Lower lobe of right lung (tissue), 2 donors: Measurements from ENCODE around the gene RALA. TPM values are rescaled to one million over a fixed set of nuclear protein-coding genes. Genes with fewer than 3 reads are reported as not detected.

Experiments used
- ATAC-seq, 2 donors: fragments of 200-7000 bp; cut with Tn5 transposase; one replicate each; pipeline ENCODE4 v1.9.1; 2020 to 2022; ENCODE audit warnings: mild to moderate bottlenecking in 2 of 2, moderate library complexity in 2 of 2
- DNase-seq: peaks from one replicate; pipeline ENCODE4 v3.0.0-alpha.2; 2020
- H3K27ac ChIP-seq: fragments of 200-600 bp; one replicate; pipeline ENCODE4 v1.8.0; 2022
- H3K27me3 ChIP-seq: fragments of 200-600 bp; one replicate; pipeline ENCODE4 v1.8.0; 2022; ENCODE audit warnings: low read depth
- H3K36me3 ChIP-seq: fragments of 200-600 bp; one replicate; pipeline ENCODE4 v1.8.0; 2022; ENCODE audit warnings: mild to moderate bottlenecking
- H3K4me1 ChIP-seq: fragments of 200-600 bp; one replicate; pipeline ENCODE4 v1.8.0; 2022
- H3K4me3 ChIP-seq: fragments of 200-600 bp; one replicate; pipeline ENCODE4 v1.8.0; 2022; ENCODE audit warnings: mild to moderate bottlenecking
- H3K9me3 ChIP-seq: fragments of 200-600 bp; one replicate; pipeline ENCODE4 v1.8.0; 2022
- CTCF ChIP-seq: fragments of 200-600 bp; IDR thresholded peaks from one replicate; pipeline ENCODE4 v1.8.0; 2022; ENCODE audit warnings: antibody characterized with exemption, mild to moderate bottlenecking
- intact Hi-C: fragments of 100-400 bp; cut with DNase I; formaldehyde crosslinking; loops from one replicate; pipeline ENCODE4 v1.11.0; 2022
- total RNA-seq: library from RNA; stranded (reverse); fragmentation: NEBNext Ultra II Directional; extraction: Animal tissue kit (Norgen Biotek cat#: 25700); gene quantifications from one replicate; pipeline ENCODE4 v1.2.1, GENCODE V29; 2021
- donor health status: DM: no; HTN: yes; CAD: no; lungs with severe emphysema.

Gene RALA
- total RNA-seq, 1 donor from 2014 or later, result 48.0 TPM

- no peak overlapping the region for H3K4me3 ChIP-seq
- no peaks in the 10 kb centered on the region for H3K27me3 ChIP-seq
- DNase-seq (no peak), ATAC-seq (peak; percentile 29 to 44)
- peaks cover 6% of the 10 kb centered on the region for H3K4me1 ChIP-seq
- intact Hi-C loops, result no loop called here
- TF ChIP-seq CTCF, result no peak
- H3K9me3 ChIP-seq, result no peaks in the 10 kb centered on the region
- no peaks in the 10 kb centered on the region for H3K36me3 ChIP-seq
- no peak overlapping the region for H3K27ac ChIP-seq
Observed at GRCh38 chr7:39727231-39728012, 104.0 kb downstream of the RALA start.

- Histone ChIP-seq H3K27ac (peak overlapping the region; percentile 88), H3K27me3 (no peaks in the 10 kb centered on the region), H3K36me3 (no peaks in the 10 kb centered on the region), H3K9me3 (no peaks in the 10 kb centered on the region), H3K4me1 (peaks cover 36% of the 10 kb centered on the region), H3K4me3 (peak overlapping the region; percentile 68)
- DNase-seq (peak; percentile 96), ATAC-seq (peak; percentile 96 to 97)
- intact Hi-C loops, result no loop called here
- no peak for TF ChIP-seq CTCF
Observed at GRCh38 chr7:39732837-39733804, 109.7 kb downstream of the RALA start.

- Histone ChIP-seq H3K36me3 (no peaks in the 10 kb centered on the region), H3K4me1 (peaks cover 36% of the 10 kb centered on the region), H3K4me3 (peak overlapping the region; percentile 68), H3K9me3 (no peaks in the 10 kb centered on the region), H3K27ac (peak overlapping the region; percentile 88), H3K27me3 (no peaks in the 10 kb centered on the region)
- intact Hi-C loops, result no loop called here
- ATAC-seq, result peak in 1 of 2 donors; percentile 4
- TF ChIP-seq CTCF, result no peak
- no peak for DNase-seq
Observed at GRCh38 chr7:39733881-39734632, 110.7 kb downstream of the RALA start.

- no peaks in the 10 kb centered on the region for H3K27me3 ChIP-seq
- DNase-seq, result no peak
- H3K4me3 ChIP-seq, result peak overlapping the region; percentile 68
- no peaks in the 10 kb centered on the region for H3K36me3 ChIP-seq
- no peak for TF ChIP-seq CTCF
- H3K4me1 ChIP-seq, result peaks cover 36% of the 10 kb centered on the region
- no peaks in the 10 kb centered on the region for H3K9me3 ChIP-seq
- ATAC-seq, result no peak
- intact Hi-C loops, result no loop called here
- H3K27ac ChIP-seq, result peak overlapping the region; percentile 88
Observed at GRCh38 chr7:39734633-39735004, 111.2 kb downstream of the RALA start.

GRCh38 chr7:39735903-39736302 is 112.5 kb downstream of the RALA start:
- Histone ChIP-seq H3K4me3 (no peak overlapping the region), H3K4me1 (peaks cover 36% of the 10 kb centered on the region), H3K36me3 (no peaks in the 10 kb centered on the region), H3K27me3 (no peaks in the 10 kb centered on the region), H3K27ac (no peak overlapping the region), H3K9me3 (no peaks in the 10 kb centered on the region)
- no peak for TF ChIP-seq CTCF
- intact Hi-C loops, result no loop called here
- DNase-seq (no peak), ATAC-seq (no peak)
